K562 treated with DMSO at 1 percent for 12 hours (cell line): ENCODE measurements around the gene CLEC18C. TPM values are rescaled to one million over a fixed set of nuclear protein-coding genes. Genes with fewer than 3 reads are reported as not detected.

ENCODE experiments used
- total RNA-seq: library from RNA; unstranded; fragments of 300-600 nt; gene quantifications from 2 replicates; pipeline ENCODE4 v1.2.3, GENCODE V29; 2022; ENCODE audit not compliant: insufficient read depth

Gene CLEC18C
- 0.28 and 0.53 TPM in 2 replicates for total RNA-seq

DNA sequence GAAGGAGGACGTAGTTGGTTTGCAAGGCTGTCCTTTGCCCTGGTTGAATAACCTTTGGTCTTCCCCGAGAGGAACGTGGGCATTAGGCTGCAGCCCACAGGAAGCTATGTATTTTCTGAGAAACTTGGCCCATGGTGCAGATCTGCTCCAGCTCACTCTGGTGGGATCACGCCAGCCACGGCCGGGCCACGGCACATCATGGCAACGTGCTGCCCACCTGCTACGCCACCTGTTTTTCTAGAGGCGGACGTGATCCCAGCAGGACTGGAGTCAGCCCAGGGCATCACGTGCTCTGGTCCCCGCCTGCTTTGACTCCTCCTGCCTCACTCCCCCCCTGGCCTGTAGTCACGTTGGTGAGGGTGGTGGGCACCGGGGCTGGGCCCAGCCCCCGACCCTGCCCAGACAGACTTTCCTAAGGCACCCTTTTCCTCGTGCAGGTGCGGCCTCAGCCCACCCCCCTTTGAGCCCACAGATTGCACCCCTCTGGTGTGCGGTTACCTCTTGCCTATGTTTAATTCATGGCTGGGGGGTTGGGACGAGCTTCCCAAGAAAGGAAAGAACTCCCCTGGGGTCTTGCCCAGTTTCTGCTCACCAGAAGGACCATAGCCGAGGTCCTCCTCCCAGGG, at the start of gene CLEC18C:
TSS of gene CLEC18C (plus strand) at position 576 of the 626 bp plus-strand sequence. CDS start 492 bp downstream, outside the sequence.

Other genes starting within 250 kb of the CLEC18C start
- gene CLEC18A, start 222.5 kb upstream of the CLEC18C start, total RNA-seq: 0.67 and 1.7 TPM in 2 replicates
- 4.8 and 28.8 TPM in 2 replicates for gene PDPR, start 59.5 kb upstream of the CLEC18C start, total RNA-seq
- 15.2 and 24.5 TPM in 2 replicates for gene EXOSC6, start 78.2 kb downstream of the CLEC18C start, total RNA-seq
- 209 and 312 TPM in 2 replicates for gene AARS1, start 115.7 kb downstream of the CLEC18C start, total RNA-seq
- 17.1 and 27.3 TPM in 2 replicates for gene DDX19B, start 125.4 kb downstream of the CLEC18C start, total RNA-seq
- 25.2 and 37.2 TPM in 2 replicates for gene DDX19A, start 173.1 kb downstream of the CLEC18C start, total RNA-seq